Measurements from ENCODE around the gene SCFD2. TPM values are rescaled to one million over a fixed set of nuclear protein-coding genes. Genes with fewer than 3 reads are reported as not detected.

The SCFD2 gene
- total RNA-seq, 1 donor from 2014 or later: 10.7 TPM

DNA sequence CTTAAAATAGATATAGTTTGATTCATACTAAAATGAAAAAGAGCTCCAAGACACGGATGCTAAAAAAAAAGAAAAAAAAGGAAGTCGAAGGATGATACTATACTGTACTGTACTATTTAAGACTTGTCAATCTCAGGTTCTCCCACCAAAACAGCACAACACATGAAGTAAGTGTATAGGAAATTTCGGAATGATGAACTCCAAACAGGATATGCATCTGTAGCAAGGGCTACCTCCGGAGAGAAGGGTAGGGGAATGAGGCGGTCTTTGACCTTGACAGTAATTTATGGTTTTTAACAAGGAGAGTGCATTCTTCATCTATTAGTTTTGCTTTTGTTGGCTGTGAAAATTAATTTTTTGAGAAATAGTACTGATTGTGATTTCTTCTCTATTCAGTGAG lies 11.0 kb upstream of the SCFD2 start:
- no peak for DNase-seq (ENCODE audit: low spot score)
- Mint-ChIP-seq H3K27ac (ENCODE audit: unreplicated experiment) (peak overlapping the region; percentile 96), H3K4me3 (ENCODE audit: unreplicated experiment) (peak overlapping the region; percentile 98), H3K9me3 (ENCODE audit: low read depth) (no peaks in the 10 kb centered on the region), H3K4me1 (ENCODE audit: low read depth) (peaks cover 36% of the 10 kb centered on the region), H3K27me3 (ENCODE audit: low read depth) (no peaks in the 10 kb centered on the region), H3K36me3 (ENCODE audit: low read depth) (no peaks in the 10 kb centered on the region)
- TF ChIP-seq, protein P1, sequence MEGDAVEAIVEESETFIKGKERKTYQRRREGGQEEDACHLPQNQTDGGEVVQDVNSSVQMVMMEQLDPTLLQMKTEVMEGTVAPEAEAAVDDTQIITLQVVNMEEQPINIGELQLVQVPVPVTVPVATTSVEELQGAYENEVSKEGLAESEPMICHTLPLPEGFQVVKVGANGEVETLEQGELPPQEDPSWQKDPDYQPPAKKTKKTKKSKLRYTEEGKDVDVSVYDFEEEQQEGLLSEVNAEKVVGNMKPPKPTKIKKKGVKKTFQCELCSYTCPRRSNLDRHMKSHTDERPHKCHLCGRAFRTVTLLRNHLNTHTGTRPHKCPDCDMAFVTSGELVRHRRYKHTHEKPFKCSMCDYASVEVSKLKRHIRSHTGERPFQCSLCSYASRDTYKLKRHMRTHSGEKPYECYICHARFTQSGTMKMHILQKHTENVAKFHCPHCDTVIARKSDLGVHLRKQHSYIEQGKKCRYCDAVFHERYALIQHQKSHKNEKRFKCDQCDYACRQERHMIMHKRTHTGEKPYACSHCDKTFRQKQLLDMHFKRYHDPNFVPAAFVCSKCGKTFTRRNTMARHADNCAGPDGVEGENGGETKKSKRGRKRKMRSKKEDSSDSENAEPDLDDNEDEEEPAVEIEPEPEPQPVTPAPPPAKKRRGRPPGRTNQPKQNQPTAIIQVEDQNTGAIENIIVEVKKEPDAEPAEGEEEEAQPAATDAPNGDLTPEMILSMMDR (IDR thresholded peaks at IDR 0.05): no peak

DNA sequence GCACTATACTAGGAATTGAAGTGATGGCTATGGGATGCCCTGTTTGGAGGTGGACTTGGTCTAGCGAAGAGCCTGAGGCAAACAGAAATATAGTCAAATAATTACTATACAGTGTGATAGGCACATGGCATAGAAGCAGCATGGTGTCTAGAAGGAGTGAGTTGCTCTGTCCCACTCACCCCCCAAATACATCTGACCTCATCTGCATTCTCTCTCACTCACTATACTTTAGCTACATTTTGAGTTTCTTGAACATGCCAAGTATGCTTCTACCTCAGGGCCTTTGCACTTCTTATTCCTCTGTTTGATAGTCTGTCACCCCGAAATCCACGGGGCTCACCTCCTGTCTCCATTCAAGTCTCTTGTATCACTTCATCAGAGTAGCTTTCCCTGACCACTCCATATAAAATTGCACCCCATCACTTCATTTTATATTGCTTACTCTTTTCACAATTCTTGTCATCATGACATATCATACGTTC lies 9.0 kb upstream of the SCFD2 start:
- no peak overlapping the region for H3K4me3 Mint-ChIP-seq (ENCODE audit: unreplicated experiment)
- peaks cover 3% of the 10 kb centered on the region for H3K27me3 Mint-ChIP-seq (ENCODE audit: low read depth)
- H3K27ac Mint-ChIP-seq (ENCODE audit: unreplicated experiment): no peak overlapping the region
- peaks cover 24% of the 10 kb centered on the region for H3K4me1 Mint-ChIP-seq (ENCODE audit: low read depth)
- no peaks in the 10 kb centered on the region for H3K36me3 Mint-ChIP-seq (ENCODE audit: low read depth)
- no peaks in the 10 kb centered on the region for H3K9me3 Mint-ChIP-seq (ENCODE audit: low read depth)
- TF ChIP-seq, protein P1 (IDR thresholded peaks at IDR 0.05): no peak
- DNase-seq (ENCODE audit: low spot score): no peak

GRCh38 chr4:53371843-53372521 lies 6.1 kb upstream of the SCFD2 start:
- TF ChIP-seq, protein P1 (IDR thresholded peaks at IDR 0.05): no peak
- Mint-ChIP-seq H3K9me3 (ENCODE audit: low read depth) (no peaks in the 10 kb centered on the region), H3K27me3 (ENCODE audit: low read depth) (peaks cover 13% of the 10 kb centered on the region), H3K36me3 (ENCODE audit: low read depth) (no peaks in the 10 kb centered on the region), H3K27ac (ENCODE audit: unreplicated experiment) (no peak overlapping the region), H3K4me3 (ENCODE audit: unreplicated experiment) (no peak overlapping the region), H3K4me1 (ENCODE audit: low read depth) (peaks cover 4% of the 10 kb centered on the region)
- no peak for DNase-seq (ENCODE audit: low spot score)

GRCh38 chr4:53371049-53371448 lies 5.2 kb upstream of the SCFD2 start:
- DNase-seq (ENCODE audit: low spot score): no peak
- no peak overlapping the region for H3K4me3 Mint-ChIP-seq (ENCODE audit: unreplicated experiment)
- peaks cover 13% of the 10 kb centered on the region for H3K27me3 Mint-ChIP-seq (ENCODE audit: low read depth)
- H3K4me1 Mint-ChIP-seq (ENCODE audit: low read depth): peaks cover 7% of the 10 kb centered on the region
- H3K36me3 Mint-ChIP-seq (ENCODE audit: low read depth): no peaks in the 10 kb centered on the region
- TF ChIP-seq, protein P1 (IDR thresholded peaks at IDR 0.05): no peak
- no peak overlapping the region for H3K27ac Mint-ChIP-seq (ENCODE audit: unreplicated experiment)
- H3K9me3 Mint-ChIP-seq (ENCODE audit: low read depth): no peaks in the 10 kb centered on the region

DNA sequence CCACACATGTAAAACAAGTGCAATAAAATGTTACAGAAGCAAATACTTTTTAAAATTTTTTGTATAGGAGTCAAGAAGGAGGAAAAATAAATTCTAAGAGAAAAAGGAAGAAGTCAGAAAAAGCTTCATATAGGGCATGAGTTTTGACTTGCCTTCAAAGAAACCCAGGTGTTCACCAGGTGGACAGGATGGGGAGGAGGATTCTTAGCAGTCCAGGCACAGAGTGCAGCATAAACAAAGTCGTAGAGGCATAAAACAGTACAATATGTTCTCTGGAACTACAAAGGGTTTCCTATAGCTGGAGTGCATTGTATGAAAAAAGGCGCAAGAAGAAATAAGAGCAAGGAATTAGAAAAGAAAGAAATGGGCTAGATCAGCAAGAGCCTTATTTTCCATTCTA lies 1.9 kb upstream of the SCFD2 start:
- no peak overlapping the region for H3K4me3 Mint-ChIP-seq (ENCODE audit: unreplicated experiment)

More for the DNA sequence above, 1.9 kb upstream of the SCFD2 start:
- Mint-ChIP-seq H3K36me3 (ENCODE audit: low read depth) (no peaks in the 10 kb centered on the region), H3K9me3 (ENCODE audit: low read depth) (no peaks in the 10 kb centered on the region), H3K27ac (ENCODE audit: unreplicated experiment) (no peak overlapping the region), H3K4me1 (ENCODE audit: low read depth) (peaks cover 28% of the 10 kb centered on the region), H3K27me3 (ENCODE audit: low read depth) (peaks cover 13% of the 10 kb centered on the region)
- DNase-seq (ENCODE audit: low spot score): no peak
- TF ChIP-seq, protein P1 (IDR thresholded peaks at IDR 0.05): no peak
